Measurements from ENCODE around the gene MVK.

MVK gene

GRCh38 chr12:109638735-109639134, 65.1 kb downstream of the MVK start:
- no peak for DNase-seq

- DNase-seq, result no peak
These were observed 65.7 kb downstream of the MVK start for GRCh38 chr12:109639151-109639872.

- DNase-seq, result no peak
These were observed 67.4 kb downstream of the MVK start for GRCh38 chr12:109640961-109641360.

- DNase-seq, result no peak
These were observed 67.8 kb downstream of the MVK start for GRCh38 chr12:109641422-109641821.

GRCh38 chr12:109642506-109643132, 69.0 kb downstream of the MVK start:
- DNase-seq, result no peak

- DNase-seq, result no peak
These were observed 71.6 kb downstream of the MVK start for GRCh38 chr12:109645194-109645593.

GRCh38 chr12:109645708-109646107, 72.1 kb downstream of the MVK start:
- no peak for DNase-seq

All from cerebellar nuclear complex (tissue), 1 donor.